NCI-H2227 (cell line): Measurements from ENCODE around the gene ARHGEF19.
"Not testable (repeated sequence)": the region's sequence is repeated elsewhere in the genome, so short reads cannot be mapped to it uniquely, and the experiment has no call there.

Experiments used
- DNase-seq: peaks from one replicate; lab custom pipeline; 2025; ENCODE audit not compliant: unreplicated experiment; lab: John Stamatoyannopoulos, UW

The ARHGEF19 gene

DNA sequence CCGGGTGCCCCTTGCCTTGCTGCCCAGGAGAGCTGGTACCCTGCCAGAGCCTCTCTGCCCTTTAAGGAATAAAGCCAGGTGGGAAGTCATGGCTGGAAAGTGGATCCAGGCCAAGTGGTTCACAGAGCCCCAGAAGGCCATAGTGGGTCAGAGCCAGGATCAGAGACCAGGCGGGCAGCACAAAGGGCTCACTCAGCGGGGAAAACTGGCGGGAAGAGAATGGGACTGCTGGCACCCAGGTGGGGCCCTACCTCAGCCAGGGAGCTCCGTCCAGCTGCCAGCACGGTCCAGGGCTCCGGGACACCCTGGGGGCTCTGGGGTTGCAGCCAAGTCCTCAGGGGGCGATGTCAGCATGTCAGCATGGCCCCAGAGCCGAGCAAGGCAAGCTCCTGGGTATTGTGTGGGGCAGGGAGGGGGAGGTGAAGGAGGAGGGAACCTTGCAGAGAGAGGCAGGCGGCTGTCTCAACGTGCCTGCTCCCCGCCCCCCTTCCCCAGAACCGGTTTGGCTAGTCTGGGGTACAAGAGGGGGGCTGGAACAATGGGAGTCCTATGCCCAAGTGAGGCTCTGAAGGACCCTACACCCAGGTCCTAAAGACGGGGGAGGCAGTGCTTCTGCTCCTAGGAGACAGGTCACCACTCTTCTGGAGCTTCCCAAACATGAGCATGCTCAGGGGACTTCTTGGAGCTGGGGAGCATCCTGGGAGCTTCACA lies at the start of gene ARHGEF19:
Gene ARHGEF19, minus strand, starts transcription at position 402 of the 711 bp plus-strand sequence. CDS start 3,598 bp downstream, outside the sequence.
- DNase-seq = no peak

GRCh38 chr1:16262067-16262466 lies 49.6 kb upstream of the ARHGEF19 start:
- no peak for DNase-seq

GRCh38 chr1:16260814-16261213 lies 48.4 kb upstream of the ARHGEF19 start:
- no peak for DNase-seq

DNA sequence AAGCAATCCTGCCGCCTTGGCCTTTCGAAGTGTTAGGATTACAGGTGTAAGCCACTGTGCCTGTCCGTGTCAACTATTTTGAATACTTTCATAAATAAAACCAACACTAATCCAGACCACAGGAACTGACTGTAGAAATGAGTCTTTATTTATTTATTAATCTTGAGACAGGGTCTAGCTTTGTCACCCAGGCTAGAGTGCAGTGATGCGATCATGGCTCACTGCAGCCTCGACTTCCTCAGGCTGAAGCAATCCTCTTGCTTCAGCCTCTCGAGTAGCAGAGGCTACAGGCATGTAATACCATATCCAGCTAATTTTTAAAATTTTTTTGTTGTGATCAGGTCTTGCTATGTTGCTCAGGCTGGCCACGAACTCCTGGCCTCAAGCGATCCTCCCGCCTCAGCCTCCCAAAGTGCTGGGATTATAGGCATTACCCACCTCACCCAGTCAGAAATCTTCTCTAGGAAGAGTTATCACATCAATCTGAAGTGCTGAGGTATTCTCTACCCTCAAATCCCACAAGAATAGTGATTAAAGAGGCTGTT lies 46.2 kb upstream of the ARHGEF19 start:
- DNase-seq = no peak

GRCh38 chr1:16257968-16258367 lies 45.5 kb upstream of the ARHGEF19 start:
- DNase-seq = no peak

DNA sequence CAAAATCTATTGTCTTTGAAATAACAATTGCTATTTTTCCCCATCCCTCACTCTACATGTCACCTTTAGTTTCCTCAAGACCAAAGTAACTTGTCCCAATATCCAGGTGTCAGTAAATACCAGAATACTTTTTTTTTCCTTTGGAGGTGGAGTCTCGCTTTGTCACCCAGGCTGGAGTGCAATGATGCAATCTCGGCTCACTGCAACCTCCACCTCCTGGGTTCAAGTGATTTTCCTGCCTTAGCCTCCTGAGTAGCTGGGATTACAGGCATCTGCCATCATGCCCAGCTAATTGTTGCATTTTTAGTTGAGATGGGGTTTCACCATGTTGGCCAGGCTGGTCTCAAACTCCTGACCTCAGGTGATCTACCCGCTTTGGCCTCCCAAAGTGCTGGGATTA lies 45.1 kb upstream of the ARHGEF19 start:
- not testable (repeated sequence) for DNase-seq

DNA sequence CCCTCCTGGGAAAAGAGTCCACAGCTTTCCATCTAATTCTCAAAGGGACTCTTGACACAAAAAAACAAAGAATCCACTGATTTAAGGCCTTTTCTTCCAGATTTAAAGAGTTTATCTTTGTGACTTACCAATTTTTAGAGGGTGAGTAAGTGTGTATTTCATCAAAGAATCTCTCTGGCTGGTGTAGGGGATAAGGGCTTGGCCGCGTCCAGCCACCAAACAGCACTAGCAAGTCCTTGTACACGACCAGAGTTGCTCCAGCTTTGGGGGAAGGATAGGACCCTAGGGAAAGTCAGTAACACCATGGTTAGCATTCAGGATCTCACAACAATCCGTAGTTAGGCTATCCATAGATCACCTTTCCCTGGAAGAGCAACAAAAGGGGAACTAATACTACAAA lies 44.0 kb upstream of the ARHGEF19 start:
- DNase-seq = no peak

GRCh38 chr1:16254263-16254928 lies 41.9 kb upstream of the ARHGEF19 start:
- DNase-seq = no peak

- no peak for DNase-seq
These were observed 41.0 kb upstream of the ARHGEF19 start for GRCh38 chr1:16253332-16253922.

GRCh38 chr1:16252912-16253311 lies 40.5 kb upstream of the ARHGEF19 start:
- no peak for DNase-seq

DNA sequence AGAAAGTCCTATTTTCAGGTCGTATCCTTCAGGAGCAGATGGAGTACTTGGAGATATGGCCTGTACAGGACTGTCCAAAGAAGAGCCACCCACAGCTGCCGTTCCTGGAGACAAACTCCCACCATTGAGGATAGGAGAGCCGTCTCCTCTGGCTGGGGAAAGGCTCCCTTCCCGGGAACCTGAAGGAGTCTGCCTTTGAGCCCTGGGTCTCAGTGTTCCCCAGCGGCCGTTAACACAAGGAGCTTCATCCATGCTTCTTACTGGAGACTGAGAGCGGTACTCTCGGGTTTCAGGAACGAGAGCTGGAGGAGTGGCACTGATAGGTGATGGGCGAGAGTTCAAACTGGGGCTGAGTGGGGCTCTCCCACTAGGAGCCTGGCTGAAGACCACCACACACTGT lies 38.9 kb upstream of the ARHGEF19 start:
- DNase-seq = no peak

DNA sequence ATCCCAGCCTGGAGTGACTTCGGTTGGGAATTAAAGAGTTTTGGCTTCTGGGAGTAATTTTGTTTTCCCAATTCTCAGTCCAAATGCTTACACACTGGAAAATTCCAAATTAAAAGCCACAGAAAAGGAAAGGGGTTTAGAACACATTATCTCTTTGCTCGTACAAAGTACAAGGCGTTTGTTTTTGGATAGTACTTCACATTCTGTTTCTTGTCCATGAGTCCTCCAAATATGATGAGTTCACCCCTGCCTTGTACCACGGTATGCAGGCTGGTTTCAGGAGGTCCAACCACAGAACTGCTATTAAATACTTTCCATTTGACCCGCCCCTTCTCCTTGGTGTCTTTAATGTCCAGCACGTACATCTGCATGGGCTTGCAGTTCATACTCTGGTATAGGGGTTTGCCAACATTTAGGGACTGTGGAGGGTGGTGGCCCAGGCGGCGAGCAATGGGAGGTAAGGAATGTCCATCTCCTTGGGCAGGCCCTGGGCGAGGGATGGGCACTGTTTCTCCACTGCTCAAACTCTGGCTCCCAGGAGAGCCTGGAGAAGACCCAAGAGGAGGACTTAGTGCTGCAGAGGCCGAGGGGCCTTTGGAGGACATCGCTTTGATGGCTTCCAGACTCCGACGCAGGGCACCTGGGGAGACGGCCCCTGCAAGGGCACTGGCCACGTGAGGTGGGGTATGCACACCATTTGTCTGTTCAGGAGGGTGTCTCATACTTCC lies 38.2 kb upstream of the ARHGEF19 start:
- no peak for DNase-seq

- DNase-seq = no peak
These were observed 37.3 kb upstream of the ARHGEF19 start for GRCh38 chr1:16249596-16250241.

DNA sequence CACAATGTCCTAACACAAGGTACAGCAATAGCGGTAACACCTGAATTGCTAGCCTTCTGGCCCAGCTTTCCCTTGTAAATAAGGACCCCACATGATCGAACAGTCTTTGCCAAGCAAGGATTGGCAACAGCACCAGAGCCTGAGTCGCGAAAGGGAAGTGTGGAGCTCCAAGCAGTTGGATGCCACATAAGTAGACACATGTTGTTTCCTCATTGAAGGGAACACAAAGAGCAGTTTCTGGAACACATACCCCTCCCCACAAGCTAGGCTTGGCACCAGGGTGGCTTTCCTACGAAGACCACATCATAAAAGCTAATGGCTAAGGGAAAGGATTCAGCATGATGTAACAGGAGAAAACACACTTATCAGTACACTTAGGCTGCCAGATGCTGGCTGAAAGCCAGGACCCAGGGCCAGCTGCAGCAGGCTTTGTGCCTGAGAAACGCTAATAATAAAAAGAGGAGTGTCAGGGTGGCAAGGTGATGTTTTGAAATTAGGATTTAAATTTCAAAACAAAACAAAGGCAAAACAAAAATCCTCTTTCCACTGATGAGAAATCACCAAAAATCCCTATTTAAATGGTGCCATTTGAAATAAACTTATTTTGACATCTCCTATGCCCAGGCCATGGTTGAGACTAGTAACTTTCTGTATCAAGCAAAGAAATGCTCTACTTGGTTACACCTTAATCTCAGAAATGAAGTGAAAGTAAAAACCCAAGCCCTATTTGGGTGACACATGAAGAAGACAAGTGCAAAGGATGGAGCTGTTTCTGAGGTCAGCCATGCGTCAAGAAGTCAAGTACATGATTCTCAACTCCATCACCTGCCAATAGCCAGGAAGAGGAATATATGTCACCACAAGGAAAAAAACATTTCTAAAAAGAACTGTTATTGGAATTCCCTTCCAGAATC lies 36.4 kb upstream of the ARHGEF19 start:
- DNase-seq = peak; percentile 87

GRCh38 chr1:16248007-16248436 lies 35.6 kb upstream of the ARHGEF19 start:
- DNase-seq = no peak

GRCh38 chr1:16247441-16247840 lies 35.0 kb upstream of the ARHGEF19 start:
- DNase-seq = no peak

DNA sequence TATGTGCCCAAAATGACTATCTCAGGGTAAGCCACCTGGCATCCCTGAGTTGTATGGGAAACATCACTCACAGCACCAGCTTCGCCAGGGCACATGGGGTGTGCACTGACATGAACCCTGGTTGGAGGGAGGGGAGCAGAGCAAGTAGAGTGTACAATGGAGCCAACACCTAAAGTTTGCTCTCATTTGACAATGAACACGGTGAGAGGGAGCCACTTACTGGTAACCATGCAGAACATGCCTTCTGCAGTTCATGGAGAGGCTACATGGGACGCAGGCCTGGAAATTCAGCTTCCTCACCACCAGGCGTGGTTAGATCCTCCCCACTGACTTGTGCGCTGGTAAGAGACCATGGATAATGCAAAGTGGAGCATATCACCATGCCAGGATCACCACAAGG lies 34.5 kb upstream of the ARHGEF19 start:
- no peak for DNase-seq

DNA sequence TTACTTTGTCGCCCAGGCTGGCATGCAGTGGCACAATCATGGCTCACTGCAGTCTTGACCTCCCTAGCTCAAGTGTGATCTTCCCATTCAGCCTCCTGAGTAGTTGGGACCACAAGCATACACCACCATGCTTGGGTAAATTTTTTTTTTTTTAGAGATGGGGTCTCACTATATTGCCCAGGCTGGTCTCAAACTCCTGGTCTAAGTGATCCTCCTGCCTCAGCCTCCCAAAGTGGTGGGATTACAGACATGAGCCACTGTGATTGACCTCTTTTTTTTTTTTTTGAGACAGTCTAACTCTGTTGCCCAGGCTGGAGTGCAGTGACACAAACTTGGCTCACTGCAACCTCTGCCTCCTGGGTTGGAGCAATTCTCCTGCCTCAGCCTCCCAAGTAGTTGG lies 33.8 kb upstream of the ARHGEF19 start:
- DNase-seq = not testable (repeated sequence)

DNA sequence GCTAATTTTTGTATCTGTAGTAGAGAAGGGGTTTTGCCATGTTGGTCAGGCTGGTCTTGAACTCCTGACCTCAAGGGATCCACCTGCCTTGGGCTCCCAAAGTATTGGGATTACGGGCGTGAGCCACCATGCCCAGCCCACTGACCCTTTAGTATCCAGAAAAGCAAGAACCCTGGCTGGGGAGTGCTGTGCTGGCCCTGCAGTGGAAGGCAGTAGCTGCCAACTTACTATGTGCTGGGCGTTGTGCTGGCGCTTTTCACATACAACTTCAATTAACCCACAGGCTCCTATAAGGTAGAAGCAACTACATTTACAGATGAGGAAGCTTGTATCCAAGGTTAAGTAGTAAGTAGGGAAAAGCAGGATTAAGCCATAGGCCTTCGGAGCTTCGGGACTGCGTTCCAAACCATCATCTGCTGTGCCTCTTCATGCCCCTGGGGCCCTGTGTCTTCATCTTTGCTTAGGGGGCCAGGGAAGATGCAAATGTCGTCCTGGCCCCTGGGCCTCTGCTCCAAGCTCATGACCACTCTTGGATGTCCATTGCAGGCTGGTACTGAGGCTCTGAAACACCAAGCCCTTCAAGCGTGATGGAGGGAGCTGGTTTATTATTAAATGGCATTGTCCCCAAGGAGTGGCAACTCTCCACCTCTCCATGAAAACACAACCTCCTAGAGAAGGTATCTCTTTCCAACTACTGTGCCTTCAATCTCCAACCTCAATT lies 33.2 kb upstream of the ARHGEF19 start:
- DNase-seq = no peak
